ENCODE data around the gene PRR11. TPM values are rescaled to one million over a fixed set of nuclear protein-coding genes. Genes with fewer than 3 reads are reported as not detected.

Gene PRR11
- total RNA-seq, 1 experiment from 2014 or later, result 86.7 TPM

DNA sequence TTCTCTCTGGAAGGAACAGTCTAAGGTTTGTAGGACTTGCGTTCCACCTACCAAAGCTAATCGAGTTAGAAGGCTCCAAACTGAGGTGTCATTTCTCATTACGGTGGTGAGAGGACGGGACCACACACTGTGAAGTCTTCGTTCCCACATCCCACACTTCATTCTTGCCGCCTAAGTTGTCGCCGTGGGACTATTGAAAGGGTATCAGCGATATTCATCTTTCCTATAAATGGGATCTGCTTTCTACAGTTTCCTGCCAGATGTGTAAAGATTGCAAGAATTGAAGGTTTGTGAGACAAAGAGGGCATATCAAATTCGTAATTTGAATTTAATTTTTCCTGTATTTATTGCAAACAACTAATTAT lies 48.3 kb upstream of the PRR11 start:
- Histone ChIP-seq H3K4me2 (ENCODE audit: low read length) (peak overlapping the region; percentile 86), H3K4me3 (replicated peaks in 1 of 2; ENCODE audit: low read depth in 1 of 2, low read length in 2 of 2) (peak overlapping the region; percentile 65 to 86), H3K9ac (ENCODE audit: low read length) (peak overlapping the region; percentile 90), H3K27me3 (ENCODE audit: insufficient read depth, low read length) (no peaks in the 10 kb centered on the region), H3K9me3 (ENCODE audit: control insufficient read depth in 1 of 2, insufficient read depth in 1 of 2, low read depth in 1 of 2, low read length in 2 of 2) (no peaks in the 10 kb centered on the region), H3K36me3 (ENCODE audit: control insufficient read depth in 1 of 2, insufficient read depth in 2 of 2, low read length in 2 of 2) (peaks cover 6% of the 10 kb centered on the region in 2 experiments; a peak in 3 of 4 replicates), H4K20me1 (ENCODE audit: insufficient read depth) (no peaks in the 10 kb centered on the region; the same call in 1 of the 2 replicates), H3K27ac (ENCODE audit: low read depth, low read length) (peak overlapping the region; percentile 63), H2AFZ (ENCODE audit: low read depth, low read length, poor library complexity, severe bottlenecking) (peak overlapping the region; percentile 39), H3K79me2 (ENCODE audit: insufficient read depth, low read length) (peaks cover 46% of the 10 kb centered on the region), H3K9me2 (ENCODE audit: insufficient read depth) (no peaks in the 10 kb centered on the region), H3K4me1 (ENCODE audit: control insufficient read depth in 1 of 2, insufficient read depth in 2 of 2, low read length in 2 of 2) (peaks cover 12 to 19% of the 10 kb centered on the region in 2 experiments)
- ChIA-PET CTCF (interaction anchor here (2.2 kb wide), 1 partner anchor 12 kb away, joined by 6 read pairs; no protein-coding TSS in a partner anchor), RAD21 (ENCODE audit: low non-redundant PET in 1 of 2, low total read pairs in 2 of 2, uncharacterized antibody in 2 of 2, unreplicated experiment in 2 of 2) (interaction anchor here in 1 of 2 experiments (0.6 to 1.1 kb wide), 2 partner anchors 48 to 225 kb away, joined by 3 to 4 read pairs; partner anchors contain the start of genes PRR11 and SKA2), POLR2A (interaction anchor here (1.1 to 1.4 kb wide), 4 partner anchors 12 to 476 kb away, joined by 3 to 6 read pairs (median 4); no protein-coding TSS in a partner anchor)
- intact Hi-C loops (cut with micrococcal nuclease), result loop anchor here (10.0 kb wide), 1 partner anchor 592 kb away; the partner anchor contains the start of gene MTMR4
- DNase-seq (ENCODE audit: low read depth, low spot score) (no peak), ATAC-seq (peak; percentile 19)
- TF ChIP-seq CEBPB (IDR thresholded peaks at IDR 0.05; ENCODE audit: low read depth) (0 out of 2 replicates have a peak, but pooled peaks have one; percentile 32), SRF (IDR thresholded peaks at IDR 0.05; ENCODE audit: low read depth) (0 out of 2 replicates have a peak, but pooled peaks have one; percentile 40)
- TF ChIP-seq, protein P1, sequence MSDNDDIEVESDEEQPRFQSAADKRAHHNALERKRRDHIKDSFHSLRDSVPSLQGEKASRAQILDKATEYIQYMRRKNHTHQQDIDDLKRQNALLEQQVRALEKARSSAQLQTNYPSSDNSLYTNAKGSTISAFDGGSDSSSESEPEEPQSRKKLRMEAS (IDR thresholded peaks at IDR 0.05), result no peak
- TF ChIP-seq, protein P2, sequence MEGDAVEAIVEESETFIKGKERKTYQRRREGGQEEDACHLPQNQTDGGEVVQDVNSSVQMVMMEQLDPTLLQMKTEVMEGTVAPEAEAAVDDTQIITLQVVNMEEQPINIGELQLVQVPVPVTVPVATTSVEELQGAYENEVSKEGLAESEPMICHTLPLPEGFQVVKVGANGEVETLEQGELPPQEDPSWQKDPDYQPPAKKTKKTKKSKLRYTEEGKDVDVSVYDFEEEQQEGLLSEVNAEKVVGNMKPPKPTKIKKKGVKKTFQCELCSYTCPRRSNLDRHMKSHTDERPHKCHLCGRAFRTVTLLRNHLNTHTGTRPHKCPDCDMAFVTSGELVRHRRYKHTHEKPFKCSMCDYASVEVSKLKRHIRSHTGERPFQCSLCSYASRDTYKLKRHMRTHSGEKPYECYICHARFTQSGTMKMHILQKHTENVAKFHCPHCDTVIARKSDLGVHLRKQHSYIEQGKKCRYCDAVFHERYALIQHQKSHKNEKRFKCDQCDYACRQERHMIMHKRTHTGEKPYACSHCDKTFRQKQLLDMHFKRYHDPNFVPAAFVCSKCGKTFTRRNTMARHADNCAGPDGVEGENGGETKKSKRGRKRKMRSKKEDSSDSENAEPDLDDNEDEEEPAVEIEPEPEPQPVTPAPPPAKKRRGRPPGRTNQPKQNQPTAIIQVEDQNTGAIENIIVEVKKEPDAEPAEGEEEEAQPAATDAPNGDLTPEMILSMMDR (IDR thresholded peaks at IDR 0.05 in 2 of 3, conservative IDR thresholded peaks at IDR 0.05 in 1 of 3; ENCODE audit: borderline replicate concordance in 1 of 3, insufficient read depth in 1 of 3, low read depth in 2 of 3, low read length in 2 of 3), result no peak
- BruUV-seq (replicated peaks), result TSS peak; percentile 88
